LNCAP (cell line): Measurements from ENCODE around the gene TRDN.

Experiments used
- CTCF ChIP-seq: fragments of 450-650 bp; IDR thresholded peaks from 2 replicates; pipeline ENCODE4 v1.5.1; 2017; ENCODE audit warnings: mild to moderate bottlenecking

Gene TRDN

GRCh38 chr6:123215211-123215610 lies 421.5 kb downstream of the TRDN start:
- TF ChIP-seq CTCF: no peak

- no peak for TF ChIP-seq CTCF
Measured at GRCh38 chr6:123214433-123214832, 422.3 kb downstream of the TRDN start.

GRCh38 chr6:123213921-123214320 lies 422.8 kb downstream of the TRDN start:
- no peak for TF ChIP-seq CTCF

GRCh38 chr6:123211777-123212545 lies 424.8 kb downstream of the TRDN start:
- TF ChIP-seq CTCF: no peak

- TF ChIP-seq CTCF: no peak
Measured at GRCh38 chr6:123210645-123211044, 426.1 kb downstream of the TRDN start.

GRCh38 chr6:123207967-123208510 lies 428.7 kb downstream of the TRDN start:
- TF ChIP-seq CTCF: no peak

GRCh38 chr6:123203928-123204327 lies 432.8 kb downstream of the TRDN start:
- no peak for TF ChIP-seq CTCF
